NCI-H82 treated with DMSO at 0.1 percent for 48 hours (cell line): Measurements from ENCODE around the gene ST8SIA4.

Experiments
- DNase-seq: peaks from one replicate; lab custom pipeline; 2025; ENCODE audit not compliant: unreplicated experiment; lab: John Stamatoyannopoulos, UW

Gene ST8SIA4

GRCh38 chr5:100903039-100903887, at the start of gene ST8SIA4:
Gene ST8SIA4 (minus strand): TSS chr5:100903282. CDS start chr5:100902955, 327 bp downstream.
- peak; percentile 54 for DNase-seq

GRCh38 chr5:100950985-100951384, 47.9 kb upstream of the ST8SIA4 start:
- DNase-seq = no peak

GRCh38 chr5:100913298-100913697, 10.2 kb upstream of the ST8SIA4 start:
- DNase-seq = no peak

- no peak for DNase-seq
Measured at GRCh38 chr5:100909034-100909433, 6.0 kb upstream of the ST8SIA4 start.

GRCh38 chr5:100905259-100905914, 2.3 kb upstream of the ST8SIA4 start:
- no peak for DNase-seq

- DNase-seq = no peak
Measured at GRCh38 chr5:100904259-100904861, 1.3 kb upstream of the ST8SIA4 start.

- no peak for DNase-seq
Measured at GRCh38 chr5:100902440-100903038, 543 bp downstream of the ST8SIA4 start.

GRCh38 chr5:100901821-100902341, 1.2 kb downstream of the ST8SIA4 start:
- no peak for DNase-seq

- DNase-seq = no peak
Measured at GRCh38 chr5:100900796-100901781, 2.0 kb downstream of the ST8SIA4 start.

GRCh38 chr5:100900142-100900795, 2.8 kb downstream of the ST8SIA4 start:
- DNase-seq = no peak

- DNase-seq = no peak
Measured at GRCh38 chr5:100899675-100900074, 3.4 kb downstream of the ST8SIA4 start.

- no peak for DNase-seq
Measured at GRCh38 chr5:100898504-100899346, 4.4 kb downstream of the ST8SIA4 start.

GRCh38 chr5:100896054-100896453, 7.0 kb downstream of the ST8SIA4 start:
- no peak for DNase-seq

GRCh38 chr5:100890461-100891008, 12.5 kb downstream of the ST8SIA4 start:
- no peak for DNase-seq

- no peak for DNase-seq
Measured at GRCh38 chr5:100889896-100890295, 13.2 kb downstream of the ST8SIA4 start.

- no peak for DNase-seq
Measured at GRCh38 chr5:100889165-100889743, 13.8 kb downstream of the ST8SIA4 start.

- DNase-seq = no peak
Measured at GRCh38 chr5:100877274-100877673, 25.8 kb downstream of the ST8SIA4 start.
